UCSD-AML1 (cell line): ENCODE results near the gene LRMDA.

Experiments used
- DNase-seq: peaks from one replicate; lab custom pipeline; 2025; ENCODE audit not compliant: unreplicated experiment; lab: John Stamatoyannopoulos, UW

Gene LRMDA

GRCh38 chr10:76546411-76546810, 1115.0 kb downstream of the LRMDA start:
- no peak for DNase-seq

DNA sequence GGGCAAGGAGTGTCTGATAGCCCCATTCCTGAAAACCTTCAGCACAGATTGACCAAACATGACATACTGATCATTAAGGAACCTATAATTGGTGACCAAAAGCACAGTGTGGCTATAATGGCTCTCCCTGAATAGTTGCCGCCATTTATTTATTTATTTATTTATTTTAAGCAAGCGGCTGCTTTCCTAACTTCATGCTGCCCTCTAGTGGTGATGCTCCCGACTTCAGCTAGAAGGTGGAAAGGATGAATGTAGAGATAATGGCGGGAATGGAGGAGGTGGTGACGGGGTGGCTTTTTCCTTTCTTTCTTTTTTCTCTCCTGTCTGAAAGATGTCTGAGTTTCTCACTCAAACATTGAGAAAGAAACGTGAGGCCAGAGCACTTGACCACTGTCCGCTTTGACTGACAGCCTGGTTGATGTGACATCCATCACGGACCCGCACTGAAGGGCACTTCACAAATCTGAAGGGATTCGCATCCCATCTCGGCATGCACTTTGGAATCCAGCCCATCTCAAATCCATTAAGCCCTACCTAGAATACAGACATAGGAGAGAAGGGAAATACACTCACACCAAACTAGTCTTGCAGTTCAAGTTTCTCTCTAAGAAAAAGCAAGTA, 1116.0 kb downstream of the LRMDA start:
- DNase-seq, result peak; percentile 53

DNA sequence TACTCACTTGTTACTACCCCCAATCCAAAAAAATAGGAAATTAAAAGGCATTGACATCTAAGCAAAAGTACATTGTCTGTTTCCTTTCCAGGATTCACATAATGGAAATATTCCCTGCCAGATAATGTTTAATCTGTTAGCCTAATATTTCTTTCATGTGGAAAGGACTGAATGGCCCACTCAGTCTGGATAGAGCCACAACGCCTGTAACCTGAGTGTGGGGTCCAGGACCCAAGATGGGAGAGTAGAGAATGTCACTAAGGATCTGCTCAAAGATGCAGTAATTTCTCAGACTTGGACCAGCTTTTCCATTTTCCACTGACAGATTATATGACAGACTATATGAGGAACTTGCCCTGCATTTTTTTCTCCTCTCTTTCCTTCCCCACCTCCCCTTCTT, 1117.3 kb downstream of the LRMDA start:
- no peak for DNase-seq

DNA sequence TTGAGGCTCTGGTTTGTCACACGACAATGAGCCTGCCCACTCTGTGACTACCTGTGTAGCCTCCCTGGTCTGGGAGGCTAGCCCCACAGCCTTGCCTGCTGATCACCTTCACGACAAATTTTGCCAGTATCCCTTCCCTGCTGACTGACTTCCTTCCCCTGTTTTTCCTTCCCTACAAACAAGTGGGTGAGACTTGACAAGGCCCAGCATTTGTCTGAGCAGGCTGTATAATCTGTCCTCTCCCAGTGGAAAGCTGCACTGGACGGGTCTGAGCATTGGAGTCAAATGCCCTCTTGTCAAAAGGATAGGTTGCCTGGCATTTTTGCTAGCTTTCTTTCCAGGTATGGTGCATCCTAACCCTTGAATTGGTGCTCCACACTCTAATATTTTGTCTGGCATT, 1117.7 kb downstream of the LRMDA start:
- no peak for DNase-seq

- no peak for DNase-seq
Observed at GRCh38 chr10:76550806-76551205, 1119.4 kb downstream of the LRMDA start.

DNA sequence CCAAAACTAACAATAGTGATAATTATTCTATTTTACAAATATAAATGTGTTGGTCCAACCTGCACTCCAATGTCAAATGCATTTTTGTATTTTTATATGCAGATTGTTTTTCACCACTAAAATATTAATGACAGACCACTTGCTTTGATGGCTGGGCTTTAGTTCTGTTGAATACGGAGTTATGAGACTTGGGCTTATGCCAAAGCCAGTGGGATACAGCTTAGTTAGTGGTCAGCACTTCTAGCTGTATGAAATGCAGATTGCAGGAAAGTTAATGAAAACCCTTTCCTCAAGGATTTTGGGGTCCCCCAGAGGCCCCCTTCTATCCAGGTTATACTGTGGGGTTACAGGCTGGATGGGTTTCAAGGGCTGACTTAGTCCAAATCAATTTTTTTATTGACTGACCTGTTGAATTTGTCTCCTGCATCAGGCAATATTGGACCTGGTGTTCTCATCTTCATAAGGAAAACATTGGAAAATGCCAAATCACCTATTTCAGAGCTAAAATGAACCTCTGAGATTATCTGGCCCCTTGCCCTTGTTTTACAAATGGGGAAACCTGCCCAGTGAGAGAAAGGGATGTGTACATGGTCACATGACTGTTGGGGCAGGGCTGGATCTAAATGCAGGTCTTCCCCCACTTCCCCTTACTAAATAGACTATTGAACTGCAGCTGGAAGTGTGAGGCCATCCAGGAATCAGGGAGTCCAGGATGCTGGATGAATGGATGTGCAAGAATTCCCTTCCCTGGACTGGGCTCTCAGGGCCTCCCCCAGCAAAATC, 1120.9 kb downstream of the LRMDA start:
- DNase-seq, result no peak

- no peak for DNase-seq
Observed at GRCh38 chr10:76553263-76554032, 1122.0 kb downstream of the LRMDA start.

GRCh38 chr10:76554033-76554408, 1122.6 kb downstream of the LRMDA start:
- no peak for DNase-seq

GRCh38 chr10:76554478-76554877, 1123.1 kb downstream of the LRMDA start:
- no peak for DNase-seq

DNA sequence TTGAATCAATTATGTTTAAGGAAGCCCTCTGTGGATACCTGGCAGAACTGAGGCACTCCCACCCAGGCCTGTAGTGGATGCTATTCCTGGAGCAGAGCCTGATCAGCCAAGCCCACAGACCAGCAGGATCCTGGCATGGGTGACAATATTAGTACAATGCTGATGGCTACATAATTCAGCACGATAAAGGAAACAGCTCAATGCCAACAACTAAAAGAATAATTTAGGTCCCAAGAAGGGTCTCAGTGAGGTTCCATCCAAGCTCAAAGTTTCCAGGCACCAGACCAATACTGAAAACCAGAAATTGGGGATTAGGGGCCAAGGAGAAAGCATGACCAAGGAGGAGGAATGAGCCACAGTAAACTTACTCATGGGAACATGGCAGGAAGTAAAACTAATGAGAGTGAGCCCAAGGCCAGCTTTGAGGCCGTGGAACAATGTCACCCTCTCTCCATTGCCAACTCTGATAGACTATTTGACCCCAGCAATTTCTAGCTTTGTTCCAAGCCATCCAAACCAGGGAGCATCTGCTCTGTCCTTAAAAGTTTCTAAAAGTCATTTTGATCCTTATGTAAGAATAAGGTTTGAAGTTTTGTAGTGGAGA, 1123.7 kb downstream of the LRMDA start:
- DNase-seq, result no peak

DNA sequence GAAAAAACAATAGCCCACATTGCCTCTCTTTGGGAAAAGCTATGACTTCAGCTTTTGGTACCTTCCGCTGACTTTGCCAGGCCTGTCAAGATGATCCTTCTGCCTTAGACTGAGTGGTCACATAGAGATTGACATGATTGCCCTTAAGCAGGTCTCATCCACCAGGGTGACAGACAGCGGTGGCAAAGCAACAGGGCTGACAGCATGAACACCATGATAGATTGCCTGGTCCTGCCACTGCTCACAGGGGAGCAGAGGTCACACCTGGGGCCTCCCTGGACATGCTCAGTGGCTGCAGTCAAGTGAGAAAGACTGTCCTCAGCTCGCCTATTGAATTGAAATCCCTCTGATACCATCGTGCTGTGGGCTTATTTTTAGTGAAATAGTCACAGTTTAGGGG, 1125.9 kb downstream of the LRMDA start:
- DNase-seq, result no peak

DNA sequence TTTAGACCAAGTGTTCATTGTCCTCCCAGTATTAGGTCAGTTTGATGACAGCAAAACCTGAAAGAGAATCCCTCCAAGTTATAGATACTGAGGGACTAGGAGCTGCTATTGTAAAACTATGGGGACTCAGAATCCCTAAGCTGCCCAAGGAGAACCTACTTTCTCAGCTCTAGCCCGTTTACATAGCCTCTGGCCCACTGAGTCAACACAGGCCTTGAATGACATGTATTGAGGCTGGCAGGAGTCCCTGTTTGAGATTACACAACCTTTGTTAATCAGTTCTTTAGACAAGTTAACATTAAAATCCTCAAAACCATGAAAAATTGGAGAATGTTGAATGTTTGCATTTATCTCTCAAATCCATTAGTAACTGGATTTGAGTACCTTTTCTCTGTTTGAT, 1127.2 kb downstream of the LRMDA start:
- no peak for DNase-seq

DNA sequence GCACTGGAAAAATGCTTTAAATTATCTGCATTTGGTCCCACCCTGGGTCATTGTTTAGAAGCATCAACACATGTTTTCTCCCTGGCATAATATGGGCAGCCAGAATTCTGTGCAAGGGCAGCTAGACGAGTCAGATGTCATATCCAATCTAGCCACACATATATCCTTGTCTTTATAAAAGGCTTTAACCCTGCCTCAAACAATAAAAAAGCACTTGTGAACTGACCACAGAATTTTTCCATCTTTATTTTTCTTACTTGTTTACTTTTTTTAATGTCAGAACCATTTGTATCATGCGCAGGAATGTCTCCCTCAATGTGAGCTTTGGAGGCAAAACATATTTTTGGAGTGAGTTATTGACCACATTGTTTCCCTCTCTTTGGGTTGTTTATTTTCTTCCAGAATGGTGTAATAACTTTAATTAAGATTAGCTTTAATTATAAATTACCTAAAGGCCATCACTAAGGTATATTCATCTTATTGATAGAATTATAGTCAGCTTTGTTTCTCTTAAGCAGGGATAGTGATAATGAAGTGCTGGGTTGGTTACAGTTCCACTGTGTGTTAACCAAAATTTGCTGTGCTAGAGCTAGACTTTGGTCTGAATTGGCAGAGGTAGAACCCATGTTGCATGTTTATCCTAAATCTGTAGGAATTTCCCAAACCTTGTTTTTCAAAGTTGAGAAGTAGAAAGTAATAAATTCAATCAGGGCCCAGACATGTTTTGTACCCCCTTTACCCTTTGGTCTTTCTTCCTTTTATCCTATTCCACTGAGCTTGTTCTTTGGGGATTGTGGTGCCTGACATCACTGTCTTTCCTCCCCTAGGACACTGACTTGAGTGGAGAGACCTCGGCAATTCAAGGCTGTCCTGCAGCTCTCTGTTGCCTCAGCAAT, 1127.8 kb downstream of the LRMDA start:
- no peak for DNase-seq

DNA sequence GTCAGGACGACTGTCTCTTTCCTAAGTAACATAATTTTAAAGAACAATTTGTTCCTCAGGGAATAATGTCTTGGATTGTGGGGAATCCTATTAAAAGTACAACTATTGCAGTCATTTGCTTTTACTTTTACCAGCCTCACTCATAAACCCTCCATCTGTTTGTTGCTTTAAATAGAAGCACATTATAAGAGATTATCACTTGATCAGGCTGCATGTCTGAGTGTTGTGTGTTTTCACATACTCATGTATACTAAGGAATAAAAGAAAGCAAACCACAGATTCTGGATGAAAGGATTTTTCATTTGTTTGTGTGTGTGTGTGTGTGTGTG, 1128.4 kb downstream of the LRMDA start:
- DNase-seq, result no peak

GRCh38 chr10:76560338-76560737, 1128.9 kb downstream of the LRMDA start:
- DNase-seq, result no peak

DNA sequence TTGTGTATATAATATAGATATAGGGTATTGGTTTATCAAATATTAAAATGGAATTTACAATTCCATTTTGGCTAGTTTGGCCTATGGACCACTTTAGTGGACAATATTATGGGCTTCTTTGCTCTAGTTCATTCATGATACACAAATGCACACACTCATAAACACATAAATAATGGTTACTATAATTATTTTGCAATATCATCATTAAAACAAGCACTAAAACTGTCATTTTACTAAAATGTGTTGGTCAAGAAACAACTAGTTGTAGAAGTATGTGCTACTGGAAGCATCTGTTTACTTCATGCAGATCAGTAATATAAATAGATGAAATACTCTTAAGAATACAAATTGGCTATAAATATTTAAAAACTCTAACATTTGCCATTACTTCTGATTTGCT, 1131.9 kb downstream of the LRMDA start:
- DNase-seq, result no peak

DNA sequence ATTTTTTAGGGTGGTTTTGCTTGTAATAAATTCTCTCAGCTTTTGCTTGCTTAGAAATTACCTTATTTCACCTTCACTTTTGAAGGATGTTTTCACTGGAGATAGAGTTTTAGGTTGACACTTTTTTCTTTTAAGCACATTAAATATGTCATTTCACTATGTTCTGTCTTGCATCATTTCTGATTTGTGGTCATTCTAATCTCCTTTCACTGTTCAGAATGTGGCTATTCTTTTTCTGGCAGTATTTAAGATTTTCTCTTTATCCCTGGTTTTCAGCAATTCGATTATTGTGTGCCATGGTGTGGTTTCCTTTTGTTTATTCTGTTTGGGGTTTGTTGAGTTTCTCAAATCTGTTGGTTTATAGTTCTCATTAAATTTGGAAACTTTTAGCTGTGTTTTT, 1140.6 kb downstream of the LRMDA start:
- DNase-seq, result no peak

DNA sequence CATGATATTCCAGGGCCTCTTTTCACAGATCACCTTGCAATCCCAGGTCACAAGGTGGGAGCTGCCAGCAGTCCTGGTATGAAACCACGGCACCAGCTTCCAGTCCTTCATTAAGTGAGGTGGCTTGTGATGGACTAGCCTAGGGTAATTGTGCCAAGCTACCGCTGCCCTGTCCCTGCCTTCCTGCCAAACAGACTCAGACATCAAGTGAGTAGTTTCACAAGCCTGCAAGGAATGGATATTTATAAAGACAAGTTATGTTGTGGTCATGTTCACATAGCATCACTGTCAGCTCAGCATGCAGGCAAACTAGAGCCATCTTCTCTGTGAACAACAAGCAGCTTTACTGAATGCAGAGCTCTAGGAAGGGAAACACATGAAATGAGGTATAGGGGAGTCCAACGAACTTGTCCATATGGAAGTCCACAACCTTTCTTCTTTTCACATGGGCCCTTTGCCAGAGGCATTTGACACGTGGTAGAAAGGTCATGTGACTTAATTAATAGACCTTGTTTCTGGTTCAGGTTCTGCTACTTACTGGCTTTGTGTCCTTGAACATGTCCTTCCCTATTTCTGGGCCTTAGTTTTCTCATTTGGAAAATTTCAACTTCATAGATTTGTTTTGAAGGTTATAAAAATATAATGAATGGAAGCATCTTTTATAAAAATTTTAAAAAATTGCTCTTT, 1145.0 kb downstream of the LRMDA start:
- DNase-seq, result no peak

- no peak for DNase-seq
Observed at GRCh38 chr10:76577455-76577854, 1146.0 kb downstream of the LRMDA start.

DNA sequence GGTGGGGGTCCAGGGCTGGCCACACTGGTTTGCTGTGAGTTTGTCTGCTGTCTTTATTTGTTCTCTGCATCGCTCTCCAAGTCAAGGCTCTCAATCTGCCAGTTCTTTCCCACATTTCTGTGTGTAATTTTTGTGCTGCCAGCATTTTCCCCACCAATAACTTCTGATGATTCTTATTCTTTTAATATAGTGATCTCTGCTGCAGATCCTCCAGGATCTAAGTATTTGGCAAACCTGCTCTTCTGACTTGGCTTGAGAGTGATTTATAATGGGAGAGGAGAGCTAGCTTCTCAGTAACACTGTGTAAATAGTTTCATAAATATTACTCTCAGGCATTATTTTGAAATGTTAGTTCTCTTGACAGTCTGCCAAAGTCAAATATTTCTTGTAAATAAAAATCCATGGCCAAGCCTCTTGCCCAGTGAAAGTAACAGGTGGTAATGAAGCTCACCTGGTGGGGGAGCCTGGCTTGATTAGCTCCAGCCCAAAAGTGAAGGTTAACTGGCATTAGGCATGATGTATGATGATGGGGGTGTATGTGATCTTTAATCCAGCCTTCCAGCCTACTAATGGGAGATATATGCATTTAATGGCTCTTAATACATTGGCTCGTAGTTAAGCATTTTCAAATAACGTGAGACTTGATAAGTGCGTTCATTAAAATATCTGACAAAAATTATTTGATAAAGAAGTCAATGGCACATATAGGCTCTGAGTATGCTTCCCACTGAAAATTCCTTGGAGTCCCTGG, 1150.3 kb downstream of the LRMDA start:
- no peak for DNase-seq
